GM06990 (cell line): ENCODE data around the gene NTSR1.

ENCODE experiments used
- DNase-seq: peaks from one replicate; pipeline ENCODE4 v3.0.0-alpha.2; 2011; ENCODE audit not compliant: insufficient read length; ENCODE audit errors: extremely low read depth
- H3K27me3 ChIP-seq: replicated peaks from 2 replicates; pipeline ENCODE4 v1.6.0; 2011; ENCODE audit warnings: low read length; ENCODE audit not compliant: control insufficient read depth, insufficient read depth
- H3K36me3 ChIP-seq: 2 replicates; pipeline ENCODE4 v1.5.1; 2011; ENCODE audit warnings: low read length; ENCODE audit not compliant: control insufficient read depth, insufficient read depth
- H3K4me3 ChIP-seq: replicated peaks from 2 replicates; pipeline ENCODE4 v1.5.1; 2011; ENCODE audit warnings: low read depth, mild to moderate bottlenecking, control low read depth, low read length
- TF ChIP-seq, protein P1 (sequence below): IDR thresholded peaks from 2 replicates; pipeline ENCODE4 v1.5.1; 2011; ENCODE audit warnings: low read length, control low read depth, mild to moderate bottlenecking, inconsistent platforms; ENCODE audit not compliant: insufficient read depth, poor library complexity, severe bottlenecking

NTSR1 gene

DNA sequence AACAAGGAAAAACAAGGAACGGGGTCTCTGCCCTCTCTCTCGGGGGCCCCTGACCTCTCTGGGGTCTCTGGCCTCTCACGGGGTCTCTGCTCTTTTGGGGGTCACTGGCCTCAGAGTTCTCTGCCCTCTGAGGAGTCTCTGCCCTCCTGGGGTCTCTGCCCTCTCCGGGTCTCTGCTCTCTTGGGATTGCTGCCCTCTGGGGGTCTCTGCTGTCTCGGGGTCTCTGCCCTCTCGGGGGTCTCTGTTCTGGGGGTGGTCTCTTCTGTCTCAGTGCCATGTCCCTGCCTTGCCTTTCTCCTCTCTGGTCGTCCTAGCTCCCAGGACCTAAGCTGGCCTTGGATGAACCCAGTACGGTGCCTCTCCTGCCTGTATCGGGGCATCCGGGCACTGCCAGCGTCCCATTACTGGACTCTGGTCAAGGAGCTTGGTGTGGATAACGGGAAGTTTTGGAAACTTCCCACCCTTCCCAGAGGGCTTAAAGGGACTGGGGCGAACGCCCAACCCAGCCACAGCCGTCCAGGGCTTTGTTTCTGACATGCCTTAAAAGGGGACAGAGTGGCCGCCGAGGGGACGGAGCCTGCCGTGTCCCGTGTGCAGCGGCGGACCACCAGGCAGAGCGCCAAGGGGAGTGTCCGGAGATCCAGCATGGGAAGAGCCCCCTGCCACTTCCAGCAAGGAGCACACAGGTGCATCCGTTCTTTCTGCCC is 62.9 kb downstream of the NTSR1 start:
- peaks cover 2% of the 10 kb centered on the region for H3K27me3 ChIP-seq
- DNase-seq: no peak
- TF ChIP-seq, protein P1, sequence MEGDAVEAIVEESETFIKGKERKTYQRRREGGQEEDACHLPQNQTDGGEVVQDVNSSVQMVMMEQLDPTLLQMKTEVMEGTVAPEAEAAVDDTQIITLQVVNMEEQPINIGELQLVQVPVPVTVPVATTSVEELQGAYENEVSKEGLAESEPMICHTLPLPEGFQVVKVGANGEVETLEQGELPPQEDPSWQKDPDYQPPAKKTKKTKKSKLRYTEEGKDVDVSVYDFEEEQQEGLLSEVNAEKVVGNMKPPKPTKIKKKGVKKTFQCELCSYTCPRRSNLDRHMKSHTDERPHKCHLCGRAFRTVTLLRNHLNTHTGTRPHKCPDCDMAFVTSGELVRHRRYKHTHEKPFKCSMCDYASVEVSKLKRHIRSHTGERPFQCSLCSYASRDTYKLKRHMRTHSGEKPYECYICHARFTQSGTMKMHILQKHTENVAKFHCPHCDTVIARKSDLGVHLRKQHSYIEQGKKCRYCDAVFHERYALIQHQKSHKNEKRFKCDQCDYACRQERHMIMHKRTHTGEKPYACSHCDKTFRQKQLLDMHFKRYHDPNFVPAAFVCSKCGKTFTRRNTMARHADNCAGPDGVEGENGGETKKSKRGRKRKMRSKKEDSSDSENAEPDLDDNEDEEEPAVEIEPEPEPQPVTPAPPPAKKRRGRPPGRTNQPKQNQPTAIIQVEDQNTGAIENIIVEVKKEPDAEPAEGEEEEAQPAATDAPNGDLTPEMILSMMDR: no peak
- no peak overlapping the region for H3K4me3 ChIP-seq
- no peaks in the 10 kb centered on the region for H3K36me3 ChIP-seq

DNA sequence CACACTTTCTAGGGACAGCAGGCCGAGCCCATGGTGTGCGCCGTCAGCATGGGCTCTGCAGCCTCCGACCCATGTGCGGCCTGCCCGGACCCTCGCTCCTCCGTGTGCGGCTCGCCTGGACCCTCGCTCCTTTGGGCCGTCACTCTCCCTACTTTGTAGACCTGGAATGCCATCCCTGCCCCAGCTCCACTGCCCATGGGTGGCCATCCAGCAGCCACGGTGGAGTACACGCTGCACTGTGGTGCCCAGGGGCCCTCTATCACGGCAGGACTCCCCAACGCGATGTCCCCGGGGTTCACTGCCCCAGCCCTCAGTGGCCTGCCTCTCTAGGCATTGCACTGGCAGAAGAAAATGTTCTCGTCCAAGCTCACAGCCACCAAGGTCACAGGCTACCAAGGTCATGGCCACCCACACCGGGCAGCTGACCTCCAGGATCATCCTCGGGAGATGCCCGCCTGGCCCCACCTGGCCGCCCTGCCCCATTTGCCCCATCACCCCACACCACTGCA is 63.5 kb downstream of the NTSR1 start:
- TF ChIP-seq, protein P1: no peak
- Histone ChIP-seq H3K4me3 (no peak overlapping the region), H3K27me3 (peaks cover 2% of the 10 kb centered on the region), H3K36me3 (no peaks in the 10 kb centered on the region)
- no peak for DNase-seq

DNA sequence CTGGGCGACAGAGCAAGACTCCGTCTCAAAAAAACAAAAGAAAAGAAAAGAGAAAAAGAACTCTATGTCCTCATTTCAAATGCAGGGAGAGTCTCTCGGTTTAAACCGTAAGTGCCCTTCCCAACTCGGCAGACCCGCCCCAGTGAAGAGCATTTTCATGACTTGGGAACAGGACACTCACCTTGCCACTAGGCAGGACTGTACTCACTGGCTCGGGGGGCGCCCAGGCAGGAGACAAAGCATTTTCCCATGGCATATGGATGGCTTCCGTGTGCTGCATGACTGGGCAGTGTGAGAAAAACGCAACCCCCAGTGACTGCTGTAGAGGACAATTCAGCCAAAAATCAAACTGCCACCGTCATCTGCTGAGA is 64.0 kb downstream of the NTSR1 start:
- Histone ChIP-seq H3K36me3 (no peaks in the 10 kb centered on the region), H3K4me3 (no peak overlapping the region), H3K27me3 (peaks cover 2% of the 10 kb centered on the region)
- no peak for DNase-seq
- TF ChIP-seq, protein P1: no peak

DNA sequence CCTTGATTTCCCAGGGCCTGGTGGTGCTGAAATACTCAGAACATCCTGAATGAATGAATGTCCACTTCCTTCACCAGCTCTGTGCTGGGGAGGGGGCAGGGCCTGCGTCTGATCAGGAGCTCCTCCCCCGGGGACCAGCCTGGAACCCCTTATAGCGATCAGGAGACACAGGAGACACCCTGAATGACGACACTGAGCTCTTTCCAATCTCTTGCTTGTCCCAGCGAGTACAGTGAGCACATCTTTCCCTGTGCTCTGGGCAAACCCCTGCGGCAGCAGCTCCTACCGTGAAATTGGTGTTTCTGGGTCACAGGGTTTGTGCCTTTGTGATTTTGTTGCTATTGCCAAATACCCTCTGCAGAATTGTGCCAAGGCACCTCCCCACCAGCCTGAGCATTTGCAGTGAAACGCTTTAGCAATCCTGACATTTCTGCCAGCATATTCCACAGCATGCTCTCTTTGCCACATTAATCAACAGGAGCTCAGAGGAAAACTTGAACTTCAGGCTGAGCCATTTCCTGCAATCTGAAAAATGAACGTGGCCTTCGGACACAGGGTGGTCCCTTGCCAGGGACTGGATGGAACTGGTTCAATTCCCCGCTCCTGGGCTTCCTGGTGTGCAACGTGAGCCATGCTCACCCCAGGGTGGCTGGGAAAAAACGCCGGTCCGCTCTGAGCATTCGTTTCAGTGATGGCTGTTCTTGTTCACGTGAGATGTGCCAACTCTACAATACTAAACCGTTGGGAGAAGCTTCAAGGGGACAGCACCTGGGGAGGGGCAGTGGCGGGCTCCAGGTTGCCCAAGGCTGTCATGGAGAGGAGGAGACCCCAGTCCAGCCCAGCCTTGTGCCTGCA is 64.6 kb downstream of the NTSR1 start:
- peaks cover 2% of the 10 kb centered on the region for H3K27me3 ChIP-seq
- no peak overlapping the region for H3K4me3 ChIP-seq
- TF ChIP-seq, protein P1: no peak
- DNase-seq: no peak
- H3K36me3 ChIP-seq: no peaks in the 10 kb centered on the region

DNA sequence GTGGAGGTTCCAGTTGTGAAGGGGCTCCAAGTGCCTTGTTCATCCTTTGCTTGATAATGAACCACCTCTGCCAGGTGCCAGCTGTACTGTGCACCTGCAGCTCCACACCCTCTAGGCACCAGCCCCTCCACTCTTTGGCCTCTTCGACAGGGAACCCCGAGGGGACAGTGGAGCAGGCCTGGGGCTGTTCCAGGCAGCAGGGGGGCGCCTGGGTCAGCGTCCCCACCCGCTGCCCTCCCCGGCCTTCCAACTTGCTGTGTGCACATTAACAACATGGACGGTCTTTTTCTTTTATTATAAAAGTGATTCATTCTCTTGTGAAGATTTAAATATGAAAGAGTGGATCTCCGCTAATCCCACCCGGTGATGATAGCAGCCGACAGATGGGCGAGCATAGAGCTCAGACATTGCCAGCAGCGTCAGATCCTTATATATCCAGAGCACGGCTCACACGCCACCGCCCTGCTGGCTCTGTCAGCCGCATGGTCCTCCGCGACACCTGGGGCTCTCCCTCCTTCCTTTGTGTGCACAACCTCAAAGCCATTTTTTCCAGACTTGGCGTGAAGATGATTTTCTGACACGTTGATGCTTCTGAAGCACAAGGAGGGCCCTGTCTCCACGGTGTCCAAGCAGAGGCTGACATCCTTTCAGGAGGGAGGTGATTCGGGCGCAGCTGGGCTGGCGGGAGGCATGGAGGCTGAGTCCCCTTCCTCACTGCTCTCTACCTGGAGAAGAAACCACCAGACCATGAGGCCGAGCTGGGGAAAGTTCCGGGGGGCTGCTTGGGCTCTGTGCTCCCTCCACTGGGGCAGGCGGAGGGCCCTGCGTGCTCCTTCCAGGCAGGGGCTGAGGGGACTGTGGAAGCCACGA is 65.4 kb downstream of the NTSR1 start:
- no peaks in the 10 kb centered on the region; the same call in none of the 2 replicates for H3K27me3 ChIP-seq
- no peaks in the 10 kb centered on the region for H3K36me3 ChIP-seq
- DNase-seq: no peak
- TF ChIP-seq, protein P1: no peak
- no peak overlapping the region for H3K4me3 ChIP-seq
